GM23338 (cell line): Measurements from ENCODE around the gene XYLT1. TPM values are rescaled to one million over a fixed set of nuclear protein-coding genes. Genes with fewer than 3 reads are reported as not detected.

Experiments
- ATAC-seq: fragments of 200-7000 bp; cut with Tn5 transposase; 3 replicates; pipeline ENCODE4 v1.9.1; 2020
- DNase-seq: peaks from one replicate; pipeline ENCODE4 v3.0.0-alpha.2; 2015; ENCODE audit warnings: low spot score
- H2AFZ ChIP-seq: fragments of 200-600 bp; sonication (generic); 2 replicates; pipeline ENCODE4 v1.8.0; 2016; ENCODE audit warnings: antibody characterized with exemption, mild to moderate bottlenecking, moderate library complexity
- H3F3A ChIP-seq: fragments of 200-600 bp; sonication (generic); replicated peaks from 2 replicates; pipeline ENCODE4 v1.8.0; 2017; ENCODE audit warnings: antibody characterized with exemption, mixed run types, low read depth
- H3K27ac ChIP-seq: fragments of 200-600 bp; sonication (generic); 2 replicates; pipeline ENCODE4 v1.6.1; 2016; ENCODE audit warnings: low read depth
- H3K27me3 ChIP-seq: fragments of 200-600 bp; sonication (generic); 2 replicates; pipeline ENCODE4 v1.8.0; 2016; ENCODE audit warnings: mild to moderate bottlenecking, mixed run types, moderate library complexity; ENCODE audit not compliant: insufficient read depth
- H3K36me3 ChIP-seq: fragments of 200-600 bp; sonication (generic); 2 replicates; pipeline ENCODE4 v1.8.0; 2016; ENCODE audit warnings: mild to moderate bottlenecking; ENCODE audit not compliant: insufficient read depth
- H3K4me1 ChIP-seq: fragments of 200-600 bp; sonication (generic); 2 replicates; pipeline ENCODE4 v1.8.0; 2016; ENCODE audit warnings: mild to moderate bottlenecking, moderate library complexity; ENCODE audit not compliant: insufficient read depth
- H3K4me2 ChIP-seq: fragments of 200-600 bp; sonication (generic); 2 replicates; pipeline ENCODE4 v1.7.1; 2017; ENCODE audit warnings: mixed run types
- H3K4me3 ChIP-seq: fragments of 200-600 bp; sonication (generic); 2 replicates; pipeline ENCODE4 v1.6.1; 2016; ENCODE audit warnings: mixed run types
- H3K79me2 ChIP-seq: fragments of 200-600 bp; sonication (generic); replicated peaks from 2 replicates; pipeline ENCODE4 v1.8.0; 2017; ENCODE audit warnings: mild to moderate bottlenecking; ENCODE audit not compliant: insufficient read depth
- H3K9me2 ChIP-seq: fragments of 200-600 bp; sonication (generic); 2 replicates; pipeline ENCODE4 v1.8.0; 2017; ENCODE audit not compliant: insufficient read depth
- H4K20me1 ChIP-seq: fragments of 200-600 bp; sonication (generic); replicated peaks from 2 replicates; pipeline ENCODE4 v1.8.0; 2017; ENCODE audit warnings: mild to moderate bottlenecking; ENCODE audit not compliant: insufficient read depth
- H3K27ac Mint-ChIP-seq: 2 replicates; pipeline ENCODE4 v1.8.0; 2020; ENCODE audit warnings: inconsistent platforms, mild to moderate bottlenecking, moderate library complexity, mixed read lengths
- H3K27me3 Mint-ChIP-seq: 3 replicates; pipeline ENCODE4 v1.8.0; 2022; ENCODE audit warnings: low read depth, mild to moderate bottlenecking, moderate library complexity, mixed read lengths, inconsistent platforms; ENCODE audit not compliant: insufficient read depth, poor library complexity
- H3K36me3 Mint-ChIP-seq: 3 replicates; pipeline ENCODE4 v1.8.0; 2021; ENCODE audit warnings: low read depth, mild to moderate bottlenecking, inconsistent platforms, moderate library complexity, mixed read lengths
- H3K4me1 Mint-ChIP-seq: 3 replicates; pipeline ENCODE4 v1.8.0; 2020; ENCODE audit warnings: mild to moderate bottlenecking, inconsistent platforms, mixed read lengths
- H3K4me3 Mint-ChIP-seq: 3 replicates; pipeline ENCODE4 v1.8.0; 2021; ENCODE audit warnings: moderate library complexity, mild to moderate bottlenecking, inconsistent platforms, mixed read lengths
- H3K9me3 Mint-ChIP-seq: 3 replicates; pipeline ENCODE4 v1.8.0; 2020; ENCODE audit warnings: moderate library complexity, mild to moderate bottlenecking, inconsistent platforms, mixed read lengths
- CREB1 ChIP-seq: fragments of 250-450 bp; sonication (Bioruptor Pico); IDR thresholded peaks from 2 replicates; pipeline ENCODE4 v1.5.0; 2020; ENCODE audit warnings: low read depth, mild to moderate bottlenecking, moderate library complexity
- CTCF ChIP-seq, 2 experiments: fragments of 200-600 bp in 1 of 2; sonication (generic) in 1 of 2; conservative IDR thresholded peaks; 2 replicates each; pipeline versions ENCODE4 v1.5.1 to v1.6.1; 2016 to 2017; ENCODE audit warnings: antibody characterized with exemption in 2 of 2, low read depth in 2 of 2, mild to moderate bottlenecking in 2 of 2, moderate library complexity in 1 of 2
- EZH2 ChIP-seq: fragments of 200-600 bp; sonication (generic); IDR thresholded peaks from one replicate; pipeline ENCODE4 v1.8.0; 2017; ENCODE audit warnings: antibody characterized with exemption, mild to moderate bottlenecking, low read depth; ENCODE audit not compliant: unreplicated experiment
- EZH2phosphoT487 ChIP-seq: fragments of 200-600 bp; sonication (generic); IDR thresholded peaks from one replicate; pipeline ENCODE4 v1.8.1; 2018; ENCODE audit warnings: antibody characterized with exemption; ENCODE audit not compliant: unreplicated experiment
- JUNB ChIP-seq: IDR thresholded peaks from one replicate; pipeline ENCODE4 v1.6.1; 2016; ENCODE audit warnings: antibody characterized with exemption; ENCODE audit not compliant: unreplicated experiment
- NANOG ChIP-seq: IDR thresholded peaks from 2 replicates; pipeline ENCODE4 v1.6.1; 2016; ENCODE audit warnings: antibody characterized with exemption, borderline replicate concordance
- POLR2AphosphoS5 ChIP-seq: IDR thresholded peaks from 2 replicates; pipeline ENCODE4 v1.6.1; 2016; ENCODE audit warnings: antibody characterized with exemption, low read depth
- REST ChIP-seq: IDR thresholded peaks from one replicate; pipeline ENCODE4 v1.6.1; 2018; ENCODE audit warnings: antibody characterized with exemption; ENCODE audit not compliant: unreplicated experiment
- STAT1 ChIP-seq: IDR thresholded peaks from one replicate; pipeline ENCODE4 v1.6.1; 2016; ENCODE audit warnings: antibody characterized with exemption; ENCODE audit not compliant: unreplicated experiment
- ZNF114 ChIP-seq: fragments of 250-450 bp; sonication (Bioruptor Pico); IDR thresholded peaks from 2 replicates; pipeline ENCODE4 v1.5.0; 2020; ENCODE audit warnings: mild to moderate bottlenecking, moderate library complexity
- ZNF331 ChIP-seq: fragments of 250-450 bp; sonication (Bioruptor Pico); IDR thresholded peaks from 2 replicates; pipeline ENCODE4 v1.5.0; 2020; ENCODE audit warnings: low read depth, mild to moderate bottlenecking, moderate library complexity
- ZNF462 ChIP-seq: fragments of 250-450 bp; sonication (Bioruptor Pico); IDR thresholded peaks from 2 replicates; pipeline ENCODE4 v1.5.0; 2020; ENCODE audit warnings: mild to moderate bottlenecking, moderate library complexity
- polyA plus RNA-seq: library from polyadenylated mRNA; unstranded; fragments of >200 nt; fragmentation: Nextera tagmentation; extraction: Ambion mirVana; gene quantifications from 2 replicates; pipeline ENCODE4 v1.2.1, GENCODE V29; 2016
- total RNA-seq: library from RNA; depleted of rRNA; stranded (reverse); fragments of >200 nt; shearing (Covaris generic); gene quantifications from 2 replicates; pipeline ENCODE4 v1.2.3, GENCODE V29; 2014

XYLT1 gene
- total and polyA plus RNA-seq, 2 experiments from 2014 or later = 3.5 to 24.7 TPM

- TF ChIP-seq ZNF462 (CRISPR knock-in tag) (no peak), EZH2 (no peak), STAT1 (no peak), ZNF114 (CRISPR knock-in tag) (no peak), EZH2phosphoT487 (no peak), ZNF331 (no peak), POLR2AphosphoS5 (no peak), CTCF (conservative IDR thresholded peaks at IDR 0.05; ENCODE audit: low read depth in 2 of 2) (no peak), JUNB (no peak)
These were observed 266.6 kb downstream of the XYLT1 start (continued) for GRCh38 chr16:17204206-17204605.

DNA sequence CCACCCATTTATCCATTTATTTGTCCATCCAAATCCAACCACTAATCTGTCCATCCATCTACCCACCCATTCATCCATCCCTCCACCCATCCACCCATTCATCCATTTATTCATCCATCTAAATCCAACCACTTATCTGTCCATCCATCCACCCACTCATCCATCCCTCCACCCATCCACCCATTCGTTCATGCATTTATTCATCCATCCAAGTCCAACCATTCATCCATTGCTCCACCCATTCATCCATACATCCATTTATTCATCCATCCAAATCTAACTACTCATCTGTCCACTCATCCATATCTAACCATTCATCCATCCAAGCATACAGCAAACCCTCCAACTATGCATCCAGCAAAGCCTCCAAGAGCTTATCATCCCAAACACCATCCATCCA is 267.3 kb downstream of the XYLT1 start:
- no peak overlapping the region for H3K27ac ChIP-seq
- peaks cover 5% of the 10 kb centered on the region; the same call in 1 of the 2 replicates for H3K9me2 ChIP-seq
- no peaks in the 10 kb centered on the region; the same call in 1 of the 2 replicates for H3K79me2 ChIP-seq
- no peaks in the 10 kb centered on the region for H3K9me3 Mint-ChIP-seq
- H3F3A ChIP-seq = no peaks in the 10 kb centered on the region
- no peaks in the 10 kb centered on the region for H3K36me3 ChIP-seq
- no peak overlapping the region for H3K27ac Mint-ChIP-seq
- no peak overlapping the region for H3K4me3 Mint-ChIP-seq
- no peak overlapping the region for H3K4me3 ChIP-seq
- H3K27me3 ChIP-seq = no peaks in the 10 kb centered on the region
- peaks cover 12% of the 10 kb centered on the region for H3K4me1 ChIP-seq
- no peak for DNase-seq
- peaks cover 27% of the 10 kb centered on the region for H3K4me1 Mint-ChIP-seq
- no peak for ATAC-seq
- H3K36me3 Mint-ChIP-seq = peaks cover 5% of the 10 kb centered on the region
- no peak overlapping the region for H2AFZ ChIP-seq
- peaks cover 2% of the 10 kb centered on the region for H3K27me3 Mint-ChIP-seq
- H3K4me2 ChIP-seq = no peak overlapping the region
- no peaks in the 10 kb centered on the region for H4K20me1 ChIP-seq
- TF ChIP-seq EZH2 (no peak), POLR2AphosphoS5 (no peak), NANOG (no peak), CTCF (conservative IDR thresholded peaks at IDR 0.05; ENCODE audit: low read depth in 2 of 2) (no peak), STAT1 (no peak), REST (no peak), JUNB (no peak), CREB1 (CRISPR knock-in tag) (no peak)
